ENCODE measurements around the gene CHMP1A.

- TF ChIP-seq, protein P1, sequence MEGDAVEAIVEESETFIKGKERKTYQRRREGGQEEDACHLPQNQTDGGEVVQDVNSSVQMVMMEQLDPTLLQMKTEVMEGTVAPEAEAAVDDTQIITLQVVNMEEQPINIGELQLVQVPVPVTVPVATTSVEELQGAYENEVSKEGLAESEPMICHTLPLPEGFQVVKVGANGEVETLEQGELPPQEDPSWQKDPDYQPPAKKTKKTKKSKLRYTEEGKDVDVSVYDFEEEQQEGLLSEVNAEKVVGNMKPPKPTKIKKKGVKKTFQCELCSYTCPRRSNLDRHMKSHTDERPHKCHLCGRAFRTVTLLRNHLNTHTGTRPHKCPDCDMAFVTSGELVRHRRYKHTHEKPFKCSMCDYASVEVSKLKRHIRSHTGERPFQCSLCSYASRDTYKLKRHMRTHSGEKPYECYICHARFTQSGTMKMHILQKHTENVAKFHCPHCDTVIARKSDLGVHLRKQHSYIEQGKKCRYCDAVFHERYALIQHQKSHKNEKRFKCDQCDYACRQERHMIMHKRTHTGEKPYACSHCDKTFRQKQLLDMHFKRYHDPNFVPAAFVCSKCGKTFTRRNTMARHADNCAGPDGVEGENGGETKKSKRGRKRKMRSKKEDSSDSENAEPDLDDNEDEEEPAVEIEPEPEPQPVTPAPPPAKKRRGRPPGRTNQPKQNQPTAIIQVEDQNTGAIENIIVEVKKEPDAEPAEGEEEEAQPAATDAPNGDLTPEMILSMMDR (IDR thresholded peaks at IDR 0.05 in 4 of 5, conservative IDR thresholded peaks at IDR 0.05 in 1 of 5) = no peak
- no peak for TF ChIP-seq POLR2A (IDR thresholded peaks at IDR 0.05)
Observed at GRCh38 chr16:89687092-89687940, 29.8 kb upstream of the CHMP1A start.

Data from gastrocnemius medialis (tissue), 4 donors.